Measurements from ENCODE around the gene MIB2.
"Not testable (repeated sequence)": the region's sequence is repeated elsewhere in the genome, so short reads cannot be mapped to it uniquely, and the experiment has no call there.

The MIB2 gene

GRCh38 chr1:1615256-1616044 is at the start of gene MIB2:
MIB2 (plus strand) TSS chr1:1615500; CDS start chr1:1623453, 7,953 bp downstream.
- DNase-seq (ENCODE audit: low read depth), result peak; percentile 58

GRCh38 chr1:1567152-1567875 is 48.0 kb upstream of the MIB2 start:
- DNase-seq (ENCODE audit: low read depth), result no peak

GRCh38 chr1:1567891-1568291 is 47.4 kb upstream of the MIB2 start:
- no peak for DNase-seq (ENCODE audit: low read depth)

GRCh38 chr1:1569341-1569740 is 46.0 kb upstream of the MIB2 start:
- no peak for DNase-seq (ENCODE audit: low read depth)

- no peak for DNase-seq (ENCODE audit: low read depth)
Observed at GRCh38 chr1:1573843-1574720, 41.2 kb upstream of the MIB2 start.

- no peak for DNase-seq (ENCODE audit: low read depth)
Observed at GRCh38 chr1:1574721-1575537, 40.4 kb upstream of the MIB2 start, which contains the start of gene SSU72. SSU72 (minus strand) TSS chr1:1574863; CDS start chr1:1574557, 306 bp downstream.

GRCh38 chr1:1577367-1578011 is 37.8 kb upstream of the MIB2 start:
- DNase-seq (ENCODE audit: low read depth), result no peak

- DNase-seq (ENCODE audit: low read depth), result no peak
Observed at GRCh38 chr1:1578371-1578940, 36.8 kb upstream of the MIB2 start.

GRCh38 chr1:1582585-1583346 is 32.5 kb upstream of the MIB2 start:
- DNase-seq (ENCODE audit: low read depth), result no peak

- DNase-seq (ENCODE audit: low read depth), result no peak
Observed at GRCh38 chr1:1583347-1584010, 31.8 kb upstream of the MIB2 start.

GRCh38 chr1:1591452-1591851 is 23.8 kb upstream of the MIB2 start:
- DNase-seq (ENCODE audit: low read depth), result no peak

GRCh38 chr1:1593834-1594601 is 21.3 kb upstream of the MIB2 start:
- no peak for DNase-seq (ENCODE audit: low read depth)

- no peak for DNase-seq (ENCODE audit: low read depth)
Observed at GRCh38 chr1:1594602-1595260, 20.6 kb upstream of the MIB2 start.

- not testable (repeated sequence) for DNase-seq (ENCODE audit: low read depth)
Observed at GRCh38 chr1:1595341-1595740, 20.0 kb upstream of the MIB2 start.

- DNase-seq (ENCODE audit: low read depth), result no peak
Observed at GRCh38 chr1:1596493-1597274, 18.6 kb upstream of the MIB2 start.

- DNase-seq (ENCODE audit: low read depth), result no peak
Observed at GRCh38 chr1:1597275-1597930, 17.9 kb upstream of the MIB2 start.

Measured in GM04503 (cell line).